ENCODE results near the gene DMRTC2.

- TF ChIP-seq CTCF (IDR thresholded peaks at IDR 0.05; ENCODE audit: poor library complexity, severe bottlenecking), result no peak
- no peak for TF ChIP-seq REST (IDR thresholded peaks at IDR 0.05; ENCODE audit: borderline replicate concordance)
- no peak for TF ChIP-seq RAD21 (conservative IDR thresholded peaks at IDR 0.05)
- TF ChIP-seq EP300 (conservative IDR thresholded peaks at IDR 0.05; ENCODE audit: poor library complexity, severe bottlenecking), result no peak
- no peak for TF ChIP-seq TAF1 (IDR thresholded peaks at IDR 0.05; ENCODE audit: low read depth)
- no peak for TF ChIP-seq POLR2AphosphoS5 (IDR thresholded peaks at IDR 0.05)
- no peak for TF ChIP-seq EZH2 (IDR thresholded peaks at IDR 0.05; ENCODE audit: borderline replicate concordance, insufficient read depth, low read length, poor library complexity, severe bottlenecking)
Measured at GRCh38 chr19:41888926-41889325, 44.1 kb downstream of the DMRTC2 start.

Measured in neural cell (in vitro differentiated cells).